Measurements from ENCODE around the gene CTF1. TPM values are rescaled to one million over a fixed set of nuclear protein-coding genes. Genes with fewer than 3 reads are reported as not detected.

CTF1 gene
- total RNA-seq, 1 experiment from 2014 or later = 1.4 TPM

GRCh38 chr16:30929167-30929566 is 32.8 kb downstream of the CTF1 start:
- no peaks in the 10 kb centered on the region for H3K9me3 Mint-ChIP-seq
- peaks cover 20% of the 10 kb centered on the region for H3K4me1 Mint-ChIP-seq
- ATAC-seq (no peak), DNase-seq (ENCODE audit: low spot score) (no peak)
- no peak for TF ChIP-seq IRF2 (CRISPR knock-in tag; IDR thresholded peaks at IDR 0.05; ENCODE audit: borderline replicate concordance, low read depth)
- TF ChIP-seq RORB (CRISPR knock-in tag; IDR thresholded peaks at IDR 0.05) = no peak
- TF ChIP-seq AFF4 (CRISPR knock-in tag; IDR thresholded peaks at IDR 0.05; ENCODE audit: borderline replicate concordance) = no peak
- TF ChIP-seq CTCF (IDR thresholded peaks at IDR 0.05) = no peak
- no peak for TF ChIP-seq STAT6 (CRISPR knock-in tag; conservative IDR thresholded peaks at IDR 0.05; ENCODE audit: low read depth)
- no peak for TF ChIP-seq HMGXB4 (CRISPR knock-in tag; IDR thresholded peaks at IDR 0.05)
- TF ChIP-seq ZNF232 (CRISPR knock-in tag; IDR thresholded peaks at IDR 0.05) = no peak
- no peak for TF ChIP-seq E2F5 (CRISPR knock-in tag; IDR thresholded peaks at IDR 0.05)
- H3K27me3 Mint-ChIP-seq (ENCODE audit: low read depth) = no peaks in the 10 kb centered on the region
- no peak overlapping the region for H3K27ac Mint-ChIP-seq
- peaks cover 29% of the 10 kb centered on the region for H3K36me3 Mint-ChIP-seq
- POLR2A ChIA-PET = no interaction called here
- H3K4me3 Mint-ChIP-seq = no peak overlapping the region
- CTCF ChIA-PET = interaction anchor here (6.5 kb wide), 1 partner anchor 12 kb away, joined by 79 read pairs; no protein-coding TSS in a partner anchor

GRCh38 chr16:30930160-30930571 is 33.8 kb downstream of the CTF1 start:
- ChIA-PET POLR2A (no interaction called here), CTCF (interaction anchor here (1.0 kb wide), 1 partner anchor 12 kb away, joined by 5 read pairs; no protein-coding TSS in a partner anchor)
- ATAC-seq = no peak
- no peak overlapping the region for H3K4me3 Mint-ChIP-seq
- H3K9me3 Mint-ChIP-seq = no peaks in the 10 kb centered on the region
- no peak for DNase-seq (ENCODE audit: low spot score)
- no peak overlapping the region for H3K27ac Mint-ChIP-seq
- no peaks in the 10 kb centered on the region for H3K27me3 Mint-ChIP-seq (ENCODE audit: low read depth)
- peaks cover 32% of the 10 kb centered on the region for H3K36me3 Mint-ChIP-seq
- peaks cover 15% of the 10 kb centered on the region for H3K4me1 Mint-ChIP-seq
- no peak for TF ChIP-seq TEAD1 (CRISPR knock-in tag; IDR thresholded peaks at IDR 0.05)
- no peak for TF ChIP-seq FOXP4 (CRISPR knock-in tag; IDR thresholded peaks at IDR 0.05)
- no peak for TF ChIP-seq ZNF281 (CRISPR knock-in tag; IDR thresholded peaks at IDR 0.05)
- no peak for TF ChIP-seq ZNF532 (CRISPR knock-in tag; IDR thresholded peaks at IDR 0.05; ENCODE audit: borderline replicate concordance)
- TF ChIP-seq ZNF396 (CRISPR knock-in tag; IDR thresholded peaks at IDR 0.05; ENCODE audit: borderline replicate concordance) = no peak
